Liver (tissue), 9 donors: ENCODE measurements around the gene UBE2M. TPM values are rescaled to one million over a fixed set of nuclear protein-coding genes. Genes with fewer than 3 reads are reported as not detected.

Source experiments
- DNase-seq: peaks from one replicate; pipeline ENCODE4 v3.0.0-alpha.2; 2017; ENCODE audit warnings: low spot score
- H3K27ac ChIP-seq, 2 donors: one replicate each; pipeline ENCODE4 v1.7.0; 2013; ENCODE audit warnings: inconsistent platforms in 2 of 2, low read length in 2 of 2, control low read depth in 1 of 2, low read depth in 1 of 2, mild to moderate bottlenecking in 1 of 2
- H3K27me3 ChIP-seq, 4 donors: one replicate each; pipeline versions ENCODE4 v1.6.1 to v1.7.0; 2013; ENCODE audit warnings: low read length in 3 of 4, inconsistent platforms in 1 of 4, mild to moderate bottlenecking in 1 of 4, moderate library complexity in 1 of 4; ENCODE audit not compliant: control insufficient read depth in 4 of 4, insufficient read depth in 4 of 4
- H3K36me3 ChIP-seq, 4 donors: one replicate each; pipeline versions ENCODE4 v1.6.1 to v1.7.0; 2013; ENCODE audit warnings: low read length in 3 of 4, mild to moderate bottlenecking in 3 of 4, low read depth in 1 of 4, moderate library complexity in 1 of 4; ENCODE audit not compliant: control insufficient read depth in 4 of 4, insufficient read depth in 3 of 4
- H3K4me1 ChIP-seq, 4 donors: one replicate each; pipeline versions ENCODE4 v1.6.1 to v1.7.0; 2013; ENCODE audit warnings: low read length in 3 of 4, mild to moderate bottlenecking in 3 of 4, moderate library complexity in 1 of 4; ENCODE audit not compliant: control insufficient read depth in 4 of 4, insufficient read depth in 4 of 4
- H3K4me3 ChIP-seq, 3 donors: one replicate each; pipeline versions ENCODE4 v1.6.1 to v1.7.0; 2013; ENCODE audit warnings: low read length in 3 of 3, control low read depth in 1 of 3, low read depth in 1 of 3, mild to moderate bottlenecking in 1 of 3
- H3K9ac ChIP-seq, 2 donors: one replicate each; pipeline ENCODE4 v1.7.0; 2013; ENCODE audit warnings: low read length in 2 of 2, mild to moderate bottlenecking in 2 of 2, moderate library complexity in 2 of 2, control low read depth in 1 of 2, low read depth in 1 of 2
- H3K9me3 ChIP-seq, 4 donors: one replicate each; pipeline versions ENCODE4 v1.6.1 to v1.7.0; 2013; ENCODE audit warnings: low read length in 3 of 4; ENCODE audit not compliant: control insufficient read depth in 4 of 4
- CTCF ChIP-seq: fragments of 150-350 bp; IDR thresholded peaks from 2 replicates; pipeline ENCODE4 v1.5.1; 2017; ENCODE audit warnings: improper control_type of control experiment, low read depth, low read length; ENCODE audit not compliant: missing input control
- EGR1 ChIP-seq, 2 donors: IDR thresholded peaks; 2 replicates each; pipeline ENCODE4 v1.6.1; 2016 to 2018; ENCODE audit warnings: antibody characterized with exemption in 2 of 2, low read depth in 2 of 2
- FOXA1 ChIP-seq: IDR thresholded peaks from 2 replicates; pipeline ENCODE4 v1.6.1; 2016; ENCODE audit warnings: antibody characterized with exemption
- GABPA ChIP-seq, 2 donors: IDR thresholded peaks in 1 of 2; conservative IDR thresholded peaks in 1 of 2; 2 replicates each; pipeline ENCODE4 v1.6.1; 2016; ENCODE audit warnings: antibody characterized with exemption in 2 of 2, mild to moderate bottlenecking in 1 of 2, moderate library complexity in 1 of 2
- HNF4A ChIP-seq, 2 donors: conservative IDR thresholded peaks; 2 replicates each; pipeline ENCODE4 v1.6.1; 2016; ENCODE audit warnings: antibody characterized with exemption in 2 of 2, mild to moderate bottlenecking in 2 of 2
- HNF4G ChIP-seq: IDR thresholded peaks from 2 replicates; pipeline ENCODE4 v1.6.1; 2016; ENCODE audit warnings: antibody characterized with exemption
- JUND ChIP-seq, 2 donors: IDR thresholded peaks; 2 replicates each; pipeline ENCODE4 v1.6.1; 2016; ENCODE audit warnings: antibody characterized with exemption in 2 of 2
- MAX ChIP-seq: IDR thresholded peaks from 2 replicates; pipeline ENCODE4 v1.6.1; 2016; ENCODE audit warnings: antibody characterized with exemption
- NR2F2 ChIP-seq: IDR thresholded peaks from 2 replicates; pipeline ENCODE4 v1.6.1; 2016; ENCODE audit warnings: antibody characterized with exemption
- RAD21 ChIP-seq, 2 donors: IDR thresholded peaks; 2 replicates each; pipeline ENCODE4 v1.6.1; 2016; ENCODE audit warnings: antibody characterized with exemption in 2 of 2, mild to moderate bottlenecking in 2 of 2
- RXRA ChIP-seq, 2 donors: IDR thresholded peaks; 2 replicates each; pipeline ENCODE4 v1.6.1; 2017 to 2018; ENCODE audit warnings: antibody characterized with exemption in 2 of 2, mild to moderate bottlenecking in 1 of 2
- SP1 ChIP-seq: IDR thresholded peaks from 2 replicates; pipeline ENCODE4 v1.6.1; 2018; ENCODE audit warnings: antibody characterized with exemption, mild to moderate bottlenecking
- TAF1 ChIP-seq: conservative IDR thresholded peaks from 2 replicates; pipeline ENCODE4 v1.6.1; 2016; ENCODE audit warnings: antibody characterized with exemption, mild to moderate bottlenecking
- YY1 ChIP-seq: IDR thresholded peaks from 2 replicates; pipeline ENCODE4 v1.6.1; 2016; ENCODE audit warnings: antibody characterized with exemption, mild to moderate bottlenecking
- ZBTB33 ChIP-seq: IDR thresholded peaks from 2 replicates; pipeline ENCODE4 v1.6.1; 2016; ENCODE audit warnings: antibody characterized with exemption
- WGBS: extraction: QIAGEN DNeasy Blood & Tissue Kit; methylation state at CpG from one replicate; pipeline ENCODE4 v1.1.7; 2013; 5-methylcytosine and 5-hydroxymethylcytosine counted together
- polyA plus RNA-seq, 2 donors: library from polyadenylated mRNA; stranded (reverse) in 1 of 2; unstranded in 1 of 2; fragments of 200-250 nt in 1 of 2; fragments of >200 nt in 1 of 2; fragmentation: Nextera tagmentation in 1 of 2; extraction: Ambion mirVana in 1 of 2; gene quantifications; one replicate each; pipeline versions ENCODE4 v1.2.1 to v1.2.3, GENCODE V29; 2013 to 2015
- total RNA-seq, 2 donors: library from RNA; depleted of rRNA; stranded (reverse); fragments of >200 nt; gene quantifications; one replicate each; pipeline ENCODE4 v1.2.3, GENCODE V29; 2014
- TF ChIP-seq, protein P1 (sequence below): IDR thresholded peaks from 2 replicates; pipeline ENCODE4 v1.6.1; 2016; ENCODE audit warnings: antibody characterized with exemption
- donor health status: healthy.
- donor health status: healthy.
- donor health status: healthy.
- donor health status: healthy.
- donor health status: healthy.

Gene UBE2M
- total and polyA plus RNA-seq, 4 donors: 7.6 to 30.7 (median 17.7) TPM

DNA sequence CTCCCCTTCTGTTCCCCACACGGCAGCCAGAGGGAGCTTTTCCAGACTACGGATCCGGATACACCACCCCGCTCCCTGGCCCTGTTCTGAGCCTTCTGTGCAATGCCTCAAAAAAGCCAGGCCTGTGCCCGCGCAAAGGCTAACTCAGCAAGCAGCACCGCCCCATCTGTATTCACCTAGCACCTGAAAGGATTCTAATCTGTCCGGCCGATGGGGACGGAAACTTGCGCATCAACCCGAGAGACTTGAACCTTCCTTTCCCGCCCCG lies 39.4 kb downstream of the UBE2M start:
- peak overlapping the region; percentile 78 to 94 (median 88) for H3K4me3 ChIP-seq
- TF ChIP-seq RAD21 (IDR thresholded peaks at IDR 0.05) (peak in 1 of 2 donors; percentile 64), NR2F2 (no peak), CTCF (peak; percentile 66)
- H3K4me1 ChIP-seq: peaks cover 4 to 44% (median 26%) of the 10 kb centered on the region in 4 donors
- H3K36me3 ChIP-seq: peaks cover 0 to 9% (median 3%) of the 10 kb centered on the region in 4 donors
- peak overlapping the region; percentile 95 for H3K27ac ChIP-seq
- under 1% methylated on average over 14 of the region's 14 CpGs for WGBS
- DNase-seq: peak; percentile 67
- no peaks in the 10 kb centered on the region for H3K27me3 ChIP-seq
- peak overlapping the region; percentile 4 to 45 for H3K9ac ChIP-seq
- H3K9me3 ChIP-seq: no peaks in the 10 kb centered on the region

GRCh38 chr19:58518256-58519086 lies 39.9 kb downstream of the UBE2M start:
- DNase-seq: peak; percentile 55

GRCh38 chr19:58516964-58517833 lies 41.2 kb downstream of the UBE2M start:
- Histone ChIP-seq H3K36me3 (peaks cover 0 to 9% (median 3%) of the 10 kb centered on the region in 4 donors), H3K4me1 (peaks cover 15 to 62% (median 43%) of the 10 kb centered on the region in 4 donors), H3K27ac (no peak overlapping the region), H3K9me3 (no peaks in the 10 kb centered on the region), H3K27me3 (no peaks in the 10 kb centered on the region), H3K9ac (no peak overlapping the region), H3K4me3 (no peak overlapping the region)
- TF ChIP-seq GABPA (IDR thresholded peaks at IDR 0.05 in 1 of 2, conservative IDR thresholded peaks at IDR 0.05 in 1 of 2) (no peak), FOXA1 (no peak), MAX (no peak), HNF4G (no peak), RXRA (IDR thresholded peaks at IDR 0.05) (no peak), SP1 (no peak), JUND (IDR thresholded peaks at IDR 0.05) (no peak), RAD21 (IDR thresholded peaks at IDR 0.05) (no peak), ZBTB33 (no peak), YY1 (no peak), TAF1 (no peak), HNF4A (conservative IDR thresholded peaks at IDR 0.05) (no peak)
- TF ChIP-seq, protein P1, sequence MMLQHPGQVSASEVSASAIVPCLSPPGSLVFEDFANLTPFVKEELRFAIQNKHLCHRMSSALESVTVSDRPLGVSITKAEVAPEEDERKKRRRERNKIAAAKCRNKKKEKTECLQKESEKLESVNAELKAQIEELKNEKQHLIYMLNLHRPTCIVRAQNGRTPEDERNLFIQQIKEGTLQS: no peak
- no peak for DNase-seq
- WGBS: 96% methylated on average over 65 of the region's 65 CpGs

More at GRCh38 chr19:58518256-58519086, 39.9 kb downstream of the UBE2M start:
- Histone ChIP-seq H3K4me1 (peaks cover 7 to 49% (median 30%) of the 10 kb centered on the region in 4 donors), H3K27ac (peak overlapping the region; percentile 95), H3K36me3 (peaks cover 0 to 9% (median 3%) of the 10 kb centered on the region in 4 donors), H3K4me3 (peak overlapping the region in 2 of 3 donors; percentile 78 to 88), H3K27me3 (no peaks in the 10 kb centered on the region), H3K9me3 (no peaks in the 10 kb centered on the region), H3K9ac (peak overlapping the region; percentile 34 to 45)
- TF ChIP-seq EGR1 (IDR thresholded peaks at IDR 0.05; ENCODE audit: low read depth in 2 of 2) (no peak), HNF4A (conservative IDR thresholded peaks at IDR 0.05) (no peak), SP1 (no peak)
- WGBS: 13% methylated on average over 22 of the region's 22 CpGs
